ENCODE results near the gene USP20. TPM values are rescaled to one million over a fixed set of nuclear protein-coding genes. Genes with fewer than 3 reads are reported as not detected.

Gene USP20
- total RNA-seq, 1 experiment from 2014 or later = 14.4 TPM

- POLR2A ChIA-PET = no interaction called here
- H3K36me3 ChIP-seq (ENCODE audit: control insufficient read depth, insufficient read depth, low read length) = no peaks in the 10 kb centered on the region
- BruUV-seq (replicated peaks) = no TSS peak
- H3K27ac ChIP-seq (ENCODE audit: low read length) = no peak overlapping the region
- DNase-seq (ENCODE audit: low read depth, low spot score) = no peak
- no peak overlapping the region for H3K4me3 ChIP-seq (ENCODE audit: low read depth in 2 of 2, low read length in 2 of 2)
- no peaks in the 10 kb centered on the region for H3K9me3 ChIP-seq (ENCODE audit: control insufficient read depth, insufficient read depth, low read depth, low read length)
- CTCF ChIA-PET = no interaction called here
- no peak for TF ChIP-seq POLR2AphosphoS5 (IDR thresholded peaks at IDR 0.05; ENCODE audit: low read depth, low read length)
- TF ChIP-seq TCF7L2 (IDR thresholded peaks at IDR 0.05; ENCODE audit: low read depth, low read length) = no peak
- no peak for TF ChIP-seq CTCF (IDR thresholded peaks at IDR 0.05)
- TF ChIP-seq SIN3A (IDR thresholded peaks at IDR 0.05; ENCODE audit: borderline replicate concordance, insufficient read depth, low read depth, low read length) = no peak
- no peak for TF ChIP-seq REST (IDR thresholded peaks at IDR 0.05; ENCODE audit: insufficient read depth in 1 of 2, low read depth in 2 of 2, low read length in 1 of 2)
- intact Hi-C loops (cut with micrococcal nuclease; ENCODE audit: unreplicated experiment) = no loop called here
- no peak for ATAC-seq
- in situ Hi-C loops (cut with HindIII; ENCODE audit: low pct_unique_long_range_greater_than_20kb, low sequenced_read_pairs) = no loop called here
- H3K4me1 ChIP-seq (ENCODE audit: control insufficient read depth, insufficient read depth, low read length) = no peaks in the 10 kb centered on the region
- no peaks in the 10 kb centered on the region for H3K27me3 ChIP-seq (ENCODE audit: control insufficient read depth, insufficient read depth, low read length)
Observed at GRCh38 chr9:129863059-129863690, 27.9 kb downstream of the USP20 start.

- Histone ChIP-seq H3K9me3 (ENCODE audit: control insufficient read depth, insufficient read depth, low read depth, low read length) (no peaks in the 10 kb centered on the region), H3K4me1 (ENCODE audit: control insufficient read depth, insufficient read depth, low read length) (no peaks in the 10 kb centered on the region), H3K27ac (ENCODE audit: low read length) (no peak overlapping the region), H3K36me3 (ENCODE audit: control insufficient read depth, insufficient read depth, low read length) (no peaks in the 10 kb centered on the region), H3K27me3 (ENCODE audit: control insufficient read depth, insufficient read depth, low read length) (no peaks in the 10 kb centered on the region), H3K4me3 (ENCODE audit: low read depth in 2 of 2, low read length in 2 of 2) (no peak overlapping the region)
- ChIA-PET POLR2A (no interaction called here), CTCF (interaction anchor here (0.7 kb wide), 1 partner anchor 37 kb away, joined by 4 read pairs; no protein-coding TSS in a partner anchor)
- BruUV-seq (replicated peaks) = no TSS peak
- ATAC-seq = no peak
- in situ Hi-C loops (cut with HindIII; ENCODE audit: low pct_unique_long_range_greater_than_20kb, low sequenced_read_pairs) (no loop called here), intact Hi-C loops (cut with micrococcal nuclease; ENCODE audit: unreplicated experiment) (no loop called here)
- TF ChIP-seq TCF7L2 (IDR thresholded peaks at IDR 0.05; ENCODE audit: low read depth, low read length) = no peak
- TF ChIP-seq SIN3A (IDR thresholded peaks at IDR 0.05; ENCODE audit: borderline replicate concordance, insufficient read depth, low read depth, low read length) = no peak
- TF ChIP-seq POLR2AphosphoS5 (IDR thresholded peaks at IDR 0.05; ENCODE audit: low read depth, low read length) = no peak
- TF ChIP-seq REST (IDR thresholded peaks at IDR 0.05; ENCODE audit: insufficient read depth in 1 of 2, low read depth in 2 of 2, low read length in 1 of 2) = no peak
- no peak for DNase-seq (ENCODE audit: low read depth, low spot score)
Observed at GRCh38 chr9:129864991-129865647, 29.9 kb downstream of the USP20 start.
